Measurements from ENCODE around the gene XXYLT1. TPM values are rescaled to one million over a fixed set of nuclear protein-coding genes. Genes with fewer than 3 reads are reported as not detected.

The XXYLT1 gene
- total RNA-seq, 1 donor from 2014 or later = 10.5 TPM

- DNase-seq (ENCODE audit: low read depth) (no peak), FAIRE-seq (no peak)
- TF ChIP-seq CTCF (IDR thresholded peaks at IDR 0.05; ENCODE audit: insufficient read depth, low read length, severe bottlenecking) = no peak
- Histone ChIP-seq H3K4me3 (ENCODE audit: low read depth, low read length) (no peak overlapping the region), H3K36me3 (ENCODE audit: control insufficient read depth, insufficient read depth, low read length) (peaks cover 1% of the 10 kb centered on the region), H3K27me3 (ENCODE audit: control insufficient read depth, insufficient read depth, low read length) (no peaks in the 10 kb centered on the region)
Observed at GRCh38 chr3:195249858-195250464, 21.0 kb downstream of the XXYLT1 start.

- Histone ChIP-seq H3K27me3 (ENCODE audit: control insufficient read depth, insufficient read depth, low read length) (no peaks in the 10 kb centered on the region), H3K36me3 (ENCODE audit: control insufficient read depth, insufficient read depth, low read length) (peaks cover 1% of the 10 kb centered on the region), H3K4me3 (ENCODE audit: low read depth, low read length) (no peak overlapping the region)
- no peak for TF ChIP-seq CTCF (IDR thresholded peaks at IDR 0.05; ENCODE audit: insufficient read depth, low read length, severe bottlenecking)
- FAIRE-seq = no peak
- DNase-seq (ENCODE audit: low read depth) = no peak
Observed at GRCh38 chr3:195249057-195249770, 21.7 kb downstream of the XXYLT1 start.

GRCh38 chr3:195248281-195248680, 22.7 kb downstream of the XXYLT1 start:
- Histone ChIP-seq H3K4me3 (ENCODE audit: low read depth, low read length) (no peak overlapping the region), H3K27me3 (ENCODE audit: control insufficient read depth, insufficient read depth, low read length) (no peaks in the 10 kb centered on the region), H3K36me3 (ENCODE audit: control insufficient read depth, insufficient read depth, low read length) (peaks cover 1% of the 10 kb centered on the region)
- FAIRE-seq = no peak
- TF ChIP-seq CTCF (IDR thresholded peaks at IDR 0.05; ENCODE audit: insufficient read depth, low read length, severe bottlenecking) = no peak
- no peak for DNase-seq (ENCODE audit: low read depth)

- Histone ChIP-seq H3K4me3 (ENCODE audit: low read depth, low read length) (no peak overlapping the region), H3K27me3 (ENCODE audit: control insufficient read depth, insufficient read depth, low read length) (no peaks in the 10 kb centered on the region), H3K36me3 (ENCODE audit: control insufficient read depth, insufficient read depth, low read length) (peaks cover 1% of the 10 kb centered on the region)
- FAIRE-seq (no peak), DNase-seq (ENCODE audit: low read depth) (no peak)
- no peak for TF ChIP-seq CTCF (IDR thresholded peaks at IDR 0.05; ENCODE audit: insufficient read depth, low read length, severe bottlenecking)
Observed at GRCh38 chr3:195247863-195248189, 23.1 kb downstream of the XXYLT1 start.

- no peak for FAIRE-seq
- no peaks in the 10 kb centered on the region for H3K27me3 ChIP-seq (ENCODE audit: control insufficient read depth, insufficient read depth, low read length)
- TF ChIP-seq CTCF (IDR thresholded peaks at IDR 0.05; ENCODE audit: insufficient read depth, low read length, severe bottlenecking) = no peak
Observed at GRCh38 chr3:195247086-195247862, 23.7 kb downstream of the XXYLT1 start.

More at GRCh38 chr3:195247086-195247862, 23.7 kb downstream of the XXYLT1 start:
- H3K36me3 ChIP-seq (ENCODE audit: control insufficient read depth, insufficient read depth, low read length) = peaks cover 1% of the 10 kb centered on the region
- no peak overlapping the region for H3K4me3 ChIP-seq (ENCODE audit: low read depth, low read length)
- no peak for DNase-seq (ENCODE audit: low read depth)
